ENCODE results near the gene CNNM3.
"Not testable (repeated sequence)": the region's sequence is repeated elsewhere in the genome, so short reads cannot be mapped to it uniquely, and the experiment has no call there.

CNNM3 gene

DNA sequence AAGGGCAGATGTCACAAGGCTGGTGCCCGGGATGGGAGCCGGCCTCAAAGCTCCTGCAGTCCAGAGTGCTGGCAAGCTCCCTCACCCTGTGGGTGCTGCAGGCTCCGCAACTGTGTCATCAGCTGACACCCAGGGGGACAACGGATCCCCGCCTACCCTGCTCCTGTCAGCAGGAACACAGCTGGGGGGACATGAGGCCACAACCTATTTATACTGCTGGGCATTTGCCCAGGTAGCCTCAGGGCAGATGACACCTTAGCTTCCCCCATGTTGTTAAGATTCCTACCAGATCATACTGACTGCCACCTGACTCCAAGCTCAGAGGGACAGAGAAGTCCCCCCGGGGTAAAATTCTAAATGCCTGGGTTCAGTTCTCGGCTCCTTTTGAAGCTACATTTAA is 26.5 kb downstream of the CNNM3 start:
- no peak for DNase-seq

DNA sequence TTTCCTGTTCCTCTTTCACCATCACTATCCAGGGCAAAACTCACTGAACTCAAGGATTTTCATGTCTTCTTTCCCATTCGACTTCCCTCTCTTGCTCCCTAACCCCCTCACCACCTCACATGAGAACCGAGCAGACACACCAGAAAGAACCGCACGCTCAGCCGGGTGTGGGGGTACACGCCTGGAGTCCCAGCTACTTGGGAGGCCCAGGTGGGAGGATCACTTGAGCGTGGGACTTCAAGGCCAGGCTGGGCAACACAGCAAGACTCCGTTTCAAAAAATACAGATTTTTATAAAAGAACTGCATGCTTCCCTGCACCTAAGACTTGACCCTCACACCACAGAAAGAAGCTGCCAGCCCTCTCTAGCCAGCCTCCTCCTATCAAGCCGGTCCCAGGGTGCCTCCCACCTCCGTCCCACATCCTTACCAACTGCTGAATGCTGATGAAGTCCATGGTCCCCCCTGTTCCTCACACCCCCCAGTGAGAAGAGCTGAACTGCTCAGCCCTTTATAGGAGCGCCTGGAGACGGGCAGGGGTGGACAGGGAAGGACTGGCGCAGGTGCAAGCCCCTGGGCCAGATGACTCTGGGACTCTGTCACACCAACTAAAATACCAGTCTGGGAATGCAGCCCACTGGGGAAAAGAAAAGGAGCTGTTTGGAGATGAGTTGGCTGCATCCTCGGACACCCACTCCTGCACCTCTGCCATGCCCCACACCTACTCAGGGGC is 27.6 kb downstream of the CNNM3 start, which contains the start of gene ANKRD23:
ANKRD23 (minus strand) TSS at position 484 of the 731 bp plus-strand sequence; CDS start at position 455, 29 bp downstream.
- no peak for DNase-seq

DNA sequence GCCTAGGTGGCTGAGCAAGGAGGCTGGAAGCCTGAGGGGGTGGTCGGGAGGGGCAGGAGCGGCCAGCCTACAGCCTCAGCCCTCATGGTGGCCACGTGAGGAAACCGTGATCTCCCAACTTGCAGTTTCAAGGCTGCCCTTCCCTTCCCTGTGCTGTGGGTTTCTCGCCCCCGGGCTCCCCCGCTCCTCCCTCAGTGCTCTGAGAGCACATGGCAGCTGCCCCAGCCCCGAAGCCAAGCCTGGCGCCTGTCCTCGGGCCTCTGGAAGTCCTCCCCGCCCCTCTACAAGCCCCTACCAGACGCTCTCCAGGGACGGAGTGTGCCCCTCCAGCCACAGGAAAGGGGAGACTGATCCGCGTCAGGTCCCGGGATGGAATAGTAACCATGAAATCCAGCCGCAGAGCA is 28.3 kb downstream of the CNNM3 start:
- no peak for DNase-seq

DNA sequence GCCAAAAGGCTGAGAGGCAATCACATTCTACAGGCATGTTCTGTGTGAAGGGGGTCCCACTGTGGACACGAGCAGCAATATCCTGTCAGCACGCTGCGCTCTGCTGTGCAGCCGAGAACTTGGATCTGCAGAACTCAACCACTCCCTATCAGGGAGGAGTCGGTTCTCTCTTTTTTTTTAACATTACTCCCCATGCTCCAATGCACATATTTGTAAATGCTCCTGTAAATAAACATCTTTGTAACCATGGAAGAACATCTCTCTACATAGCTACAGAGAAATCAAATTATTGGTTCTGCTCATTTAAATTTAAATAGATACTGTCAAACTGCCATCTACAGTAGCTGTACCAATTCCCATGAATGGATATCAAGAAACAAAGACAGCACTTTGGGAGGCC is 30.8 kb downstream of the CNNM3 start:
- DNase-seq: no peak

DNA sequence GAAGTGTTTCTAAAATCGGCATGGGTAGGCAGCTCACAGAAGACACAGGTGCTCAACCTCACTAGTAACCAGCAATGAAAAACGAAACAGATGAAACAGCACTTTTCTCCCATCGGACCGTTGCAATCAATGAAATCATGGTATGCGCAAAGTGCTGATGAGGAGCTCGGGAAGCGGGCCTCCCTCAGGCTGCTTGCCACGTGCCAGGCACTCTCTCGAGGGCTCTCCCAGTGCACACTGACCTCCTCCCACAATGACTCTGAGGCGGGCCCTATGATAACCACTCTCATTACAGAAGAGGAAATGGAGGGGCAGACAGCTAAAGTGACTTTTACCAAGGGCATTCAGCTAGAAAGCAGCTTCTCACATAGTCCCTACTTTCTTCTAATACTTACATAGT is 31.5 kb downstream of the CNNM3 start:
- DNase-seq: no peak

DNA sequence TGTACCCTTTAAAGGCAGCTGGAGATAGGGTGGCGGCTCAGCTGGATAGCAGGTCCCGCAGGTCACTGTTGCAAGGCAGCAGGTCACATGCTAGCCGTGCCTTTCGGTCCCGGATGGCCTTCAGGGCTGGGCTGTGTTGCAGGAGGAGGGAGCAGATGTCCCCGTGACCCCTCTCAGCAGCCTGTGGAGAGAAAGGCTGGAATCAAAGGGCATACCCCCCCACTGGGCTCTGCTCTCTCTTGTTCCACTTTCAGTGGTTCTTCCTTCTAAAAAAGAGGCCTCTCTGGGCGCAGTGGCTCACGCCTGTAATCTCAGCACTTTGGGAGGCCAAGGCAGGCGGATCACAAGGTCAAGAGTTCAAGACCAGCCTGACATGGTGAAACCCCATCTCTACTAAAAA is 32.2 kb downstream of the CNNM3 start:
- DNase-seq: no peak

DNA sequence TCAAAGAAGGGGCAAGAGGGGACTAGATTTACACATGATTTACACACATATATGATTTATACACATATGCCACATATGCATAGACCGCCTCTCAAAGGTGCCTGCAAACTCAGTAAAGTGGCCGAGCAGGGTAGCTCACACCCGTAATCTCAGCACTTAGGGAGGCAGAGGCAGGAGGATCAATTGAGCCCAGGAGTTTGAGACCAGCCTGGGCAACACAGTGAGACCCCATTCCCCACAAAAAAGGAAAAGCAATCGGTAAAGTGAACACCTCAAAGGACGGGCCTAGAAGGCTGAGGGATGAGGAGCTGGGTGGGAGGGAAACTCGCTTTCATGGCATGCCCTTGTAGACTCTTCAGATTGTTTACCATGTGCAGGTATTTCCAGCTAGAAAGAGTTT is 36.6 kb downstream of the CNNM3 start:
- DNase-seq: no peak

DNA sequence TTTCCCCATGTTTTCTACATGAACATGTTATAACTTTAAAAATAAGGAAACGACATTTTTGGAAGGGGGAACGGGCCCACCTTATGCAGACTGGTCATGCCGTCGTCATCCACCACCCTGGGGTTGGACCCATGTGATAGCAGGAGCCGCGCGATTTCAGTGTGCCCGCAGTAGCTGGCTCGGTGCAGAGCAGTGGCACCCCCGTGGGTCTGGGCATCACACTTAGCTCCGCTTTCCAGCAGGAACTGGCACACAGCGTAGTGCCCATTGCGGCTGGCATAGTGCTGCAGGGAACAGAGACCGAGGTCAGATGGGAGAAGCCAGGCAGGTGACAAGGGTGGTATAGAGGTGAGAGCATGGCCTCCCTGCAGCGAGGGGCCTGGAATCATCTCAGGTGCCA is 37.3 kb downstream of the CNNM3 start:
- DNase-seq: no peak

DNA sequence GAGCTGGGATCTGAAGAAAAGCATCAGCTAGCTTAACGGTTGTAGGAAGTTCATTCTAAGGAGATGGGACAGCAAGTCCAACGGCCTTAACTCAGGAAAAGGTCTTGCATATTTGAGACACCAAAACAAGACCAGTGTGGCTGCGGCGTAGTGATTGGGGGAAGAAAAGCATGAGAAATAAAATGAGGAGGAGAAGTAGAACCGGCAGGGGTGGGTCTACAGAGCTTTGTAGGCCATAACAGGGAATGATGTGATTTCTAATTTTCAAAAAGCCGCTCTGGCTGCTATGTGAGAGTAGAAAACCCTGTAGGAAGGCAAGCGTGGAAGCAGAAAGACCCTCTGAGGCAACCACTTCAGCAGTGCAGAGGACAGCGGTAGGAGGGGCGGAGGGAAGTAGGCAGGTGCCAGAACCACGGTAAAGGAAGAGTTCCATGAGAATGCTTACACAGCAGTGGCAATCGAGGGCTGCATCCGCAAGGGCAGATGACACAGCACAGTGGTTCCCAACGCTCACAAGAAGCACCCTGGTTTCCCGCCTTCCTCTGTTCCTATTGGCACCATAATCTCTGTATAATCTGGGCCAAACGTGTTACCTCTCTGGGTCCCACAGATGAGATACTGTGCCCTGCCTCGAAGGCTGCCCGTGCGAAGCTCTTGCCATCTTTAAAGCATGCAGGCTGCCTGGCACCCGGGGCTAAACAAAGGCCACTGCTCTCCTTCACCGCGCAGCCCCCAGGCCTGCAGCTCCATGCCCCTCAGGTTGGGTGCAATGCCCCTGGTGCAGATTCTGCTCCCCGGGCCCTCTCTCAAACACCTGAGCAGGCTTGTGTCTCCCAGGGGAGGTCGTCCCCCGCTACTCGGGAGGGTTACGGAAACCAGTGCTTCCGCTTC is 41.0 kb downstream of the CNNM3 start:
- no peak for DNase-seq

DNA sequence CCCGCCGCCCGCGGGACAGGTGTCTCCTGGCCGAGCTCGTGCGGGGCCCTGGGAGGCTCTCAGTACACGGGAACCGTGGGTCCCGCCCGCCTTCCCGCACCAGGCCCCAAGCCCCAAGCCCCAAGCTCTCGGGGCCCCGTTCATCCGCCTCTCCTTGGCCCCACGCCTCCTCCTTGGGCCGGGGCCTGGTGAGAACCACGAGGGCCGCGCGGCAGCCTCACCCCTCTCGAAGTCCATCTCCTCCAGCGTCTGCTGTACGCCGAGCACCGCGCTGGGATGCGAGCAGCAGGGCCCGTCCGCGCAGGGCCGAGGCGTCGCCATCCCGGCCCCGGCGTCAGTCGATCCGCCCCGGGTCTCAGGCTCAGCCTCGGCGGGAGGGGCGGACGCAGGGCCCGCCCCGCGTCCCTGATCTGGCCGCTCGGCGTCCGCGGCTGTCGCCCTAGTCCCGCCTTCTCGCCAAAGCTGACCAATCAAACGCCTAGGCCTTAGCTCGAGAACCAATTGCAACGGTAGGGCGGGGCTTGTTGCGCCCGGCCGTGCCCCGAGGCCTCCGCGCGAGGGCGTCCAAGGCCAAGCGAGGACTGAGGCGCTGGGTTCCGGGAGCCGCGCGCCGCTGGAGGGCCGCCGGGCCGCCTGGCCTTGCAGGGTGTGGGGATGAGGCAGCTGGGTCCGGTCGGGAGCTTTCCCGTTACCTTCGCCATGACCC is 41.8 kb downstream of the CNNM3 start, which contains the start of gene ANKRD39:
ANKRD39 (minus strand) TSS at position 350 of the 706 bp plus-strand sequence; CDS start at position 321, 29 bp downstream.
- DNase-seq: peak; percentile 88

DNA sequence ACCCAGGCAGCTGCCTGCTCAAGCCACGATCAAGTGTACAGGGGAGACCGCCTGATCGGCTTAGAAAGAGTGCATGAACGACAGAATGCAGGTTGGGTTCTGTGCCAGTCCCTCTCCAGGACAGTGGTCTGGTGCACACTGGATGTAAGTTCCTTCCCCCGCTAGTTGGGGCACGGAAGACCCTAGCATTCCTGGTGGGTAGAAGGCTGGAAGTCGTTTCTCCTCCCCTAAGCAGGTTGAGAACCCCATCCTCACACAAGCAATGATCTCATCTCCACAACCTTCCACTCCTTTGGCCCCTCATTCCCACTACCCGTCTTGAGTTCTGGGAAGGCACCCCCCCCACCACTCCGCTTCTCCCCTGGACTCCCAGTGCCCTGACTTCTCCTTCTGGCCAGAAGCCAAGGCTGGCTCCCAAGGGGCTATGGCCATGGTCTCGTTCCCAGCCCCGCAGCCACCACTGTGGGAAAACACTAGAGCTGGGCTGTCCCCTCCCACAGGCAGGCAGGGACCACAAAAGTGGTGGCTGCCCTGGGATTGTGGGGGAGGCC is 43.1 kb downstream of the CNNM3 start:
- DNase-seq: no peak

DNA sequence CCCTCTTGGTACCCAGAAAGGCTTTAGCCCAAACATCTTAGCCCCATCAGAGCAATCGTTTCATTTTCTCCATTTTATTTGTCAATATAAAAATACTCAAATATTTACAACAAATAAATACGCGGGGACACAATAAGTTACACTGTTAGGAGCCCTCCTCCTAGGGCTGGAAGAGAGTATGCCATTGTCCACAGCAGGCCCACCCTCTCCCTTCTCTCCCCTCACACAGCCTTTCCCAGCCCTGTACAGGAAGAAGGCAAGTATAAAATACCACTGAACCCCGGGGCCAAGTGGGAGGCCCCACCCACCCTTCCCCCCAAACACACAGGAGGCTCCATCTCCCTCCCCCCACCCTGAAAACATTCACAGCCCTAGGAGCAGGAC is 43.6 kb downstream of the CNNM3 start:
- DNase-seq: no peak

DNA sequence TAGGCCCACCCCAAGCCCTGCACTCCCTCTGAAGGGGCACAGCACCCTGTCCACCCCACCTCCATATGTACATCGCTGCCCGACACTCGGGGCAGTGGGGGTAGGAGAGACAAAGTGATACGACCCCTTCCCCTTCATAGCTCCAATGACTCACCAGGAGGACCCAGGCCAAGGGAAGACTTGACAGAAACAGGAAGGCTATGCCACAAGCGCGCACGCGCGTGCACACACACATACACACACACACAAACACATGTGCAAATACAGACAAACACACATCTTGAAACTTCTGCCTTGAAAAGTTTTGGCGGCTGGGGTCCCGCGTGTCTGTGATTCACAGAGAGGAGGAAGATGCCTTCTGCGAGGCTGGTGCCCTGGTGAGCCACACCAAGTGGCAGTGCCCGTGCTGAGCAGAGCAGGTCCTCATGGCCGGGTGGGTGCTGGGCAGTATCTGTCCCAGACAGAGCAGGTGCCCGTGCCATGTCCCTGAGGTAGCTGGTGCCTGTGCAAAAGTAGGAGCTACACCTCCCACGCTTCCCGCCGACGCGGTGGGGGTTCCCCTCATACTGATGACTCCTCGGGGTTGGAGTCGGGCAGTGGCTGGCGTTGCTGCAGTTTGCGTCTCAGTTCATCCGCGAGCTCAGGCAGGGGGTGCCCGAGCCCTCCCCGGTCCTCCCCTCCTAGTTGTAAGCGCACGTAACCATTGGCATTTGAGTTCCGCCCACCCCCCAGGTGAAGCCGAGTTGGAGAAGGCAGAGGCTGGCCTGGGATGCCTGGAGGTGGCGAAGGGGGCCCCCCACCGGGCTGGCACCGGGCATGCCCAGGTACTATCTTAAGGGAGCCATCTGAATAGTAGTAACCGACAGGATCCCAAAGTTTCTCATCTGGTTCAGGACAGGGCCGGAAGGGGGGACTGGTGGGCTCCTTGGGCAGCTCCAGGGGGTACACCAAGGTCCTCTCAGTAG is 44.3 kb downstream of the CNNM3 start:
- DNase-seq: no peak

DNA sequence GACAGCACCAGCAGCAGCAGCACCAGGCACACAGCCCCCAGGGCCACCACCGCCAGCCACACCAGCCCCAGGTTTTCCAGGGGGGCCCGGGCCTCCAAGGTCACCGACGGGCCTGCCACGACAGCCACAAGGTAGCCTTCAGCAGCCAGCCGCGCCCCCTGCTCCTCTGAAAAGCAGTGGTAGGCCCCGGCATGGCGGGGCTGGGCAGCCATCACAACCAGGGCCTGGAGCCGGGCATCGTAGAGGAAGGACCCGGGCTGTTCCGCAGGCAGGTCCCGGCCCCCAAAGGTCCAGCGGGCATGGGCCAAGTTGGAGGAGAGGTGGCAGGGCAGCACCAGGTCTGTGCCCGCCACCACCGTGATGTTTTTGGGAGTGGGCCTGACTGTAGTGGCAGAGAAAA is 45.0 kb downstream of the CNNM3 start:
- no peak for DNase-seq

DNA sequence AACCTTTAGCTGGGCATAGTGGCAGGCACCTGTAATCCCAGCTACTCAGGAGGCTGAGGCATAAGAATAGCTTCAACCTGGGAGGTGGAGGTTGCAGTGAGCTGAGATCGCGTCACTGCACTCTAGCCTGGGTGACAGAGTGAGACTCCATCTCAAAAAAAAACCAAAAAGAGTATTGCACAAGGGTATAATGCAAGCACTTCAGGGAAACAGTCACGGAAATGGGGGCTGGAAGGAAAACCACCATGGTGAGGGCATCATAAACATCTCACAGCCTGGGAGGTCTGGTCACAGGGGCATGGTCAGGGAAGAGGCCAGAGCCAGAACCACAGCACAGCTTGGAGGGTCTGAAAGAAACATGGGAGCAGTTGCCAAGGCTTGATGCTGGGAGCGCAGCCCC is 47.0 kb downstream of the CNNM3 start:
- not testable (repeated sequence) for DNase-seq

DNA sequence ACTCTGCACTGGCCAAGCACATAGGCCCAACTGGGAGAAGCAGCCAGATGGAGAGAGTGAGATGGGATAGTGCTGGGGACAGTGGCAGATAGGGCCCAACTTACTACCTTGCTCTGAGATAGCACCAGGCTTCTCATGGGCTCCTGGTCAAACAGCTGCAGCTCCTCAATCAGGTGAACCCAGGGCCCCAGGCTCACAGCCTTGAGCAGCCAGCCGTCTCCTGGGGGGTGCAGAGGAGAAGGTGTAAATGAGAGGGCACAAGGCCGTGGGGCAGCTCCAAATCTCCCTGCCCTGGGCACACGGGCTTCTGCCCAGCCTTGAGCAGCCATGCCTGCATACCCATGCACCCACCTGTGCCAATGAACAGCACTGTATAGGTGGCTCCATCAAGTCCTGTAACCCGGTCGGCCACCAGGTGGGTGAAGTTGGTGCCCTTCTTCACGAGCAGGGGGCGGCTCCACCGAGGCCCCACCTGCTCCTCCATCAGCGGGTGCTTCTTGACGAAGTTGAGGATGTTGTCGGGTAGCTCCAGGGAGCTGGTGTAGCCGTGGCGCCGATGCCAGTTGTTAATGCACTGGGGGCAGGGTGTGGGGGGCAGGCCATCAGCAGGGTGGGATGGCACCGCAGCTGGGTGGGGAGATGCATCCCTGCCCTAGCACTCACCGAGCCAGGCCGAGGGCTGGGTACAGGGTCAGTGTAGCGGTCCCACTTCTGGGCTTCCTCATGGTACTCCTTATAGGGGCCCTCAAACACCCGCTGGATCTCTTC is 47.7 kb downstream of the CNNM3 start:
- no peak for DNase-seq

DNA sequence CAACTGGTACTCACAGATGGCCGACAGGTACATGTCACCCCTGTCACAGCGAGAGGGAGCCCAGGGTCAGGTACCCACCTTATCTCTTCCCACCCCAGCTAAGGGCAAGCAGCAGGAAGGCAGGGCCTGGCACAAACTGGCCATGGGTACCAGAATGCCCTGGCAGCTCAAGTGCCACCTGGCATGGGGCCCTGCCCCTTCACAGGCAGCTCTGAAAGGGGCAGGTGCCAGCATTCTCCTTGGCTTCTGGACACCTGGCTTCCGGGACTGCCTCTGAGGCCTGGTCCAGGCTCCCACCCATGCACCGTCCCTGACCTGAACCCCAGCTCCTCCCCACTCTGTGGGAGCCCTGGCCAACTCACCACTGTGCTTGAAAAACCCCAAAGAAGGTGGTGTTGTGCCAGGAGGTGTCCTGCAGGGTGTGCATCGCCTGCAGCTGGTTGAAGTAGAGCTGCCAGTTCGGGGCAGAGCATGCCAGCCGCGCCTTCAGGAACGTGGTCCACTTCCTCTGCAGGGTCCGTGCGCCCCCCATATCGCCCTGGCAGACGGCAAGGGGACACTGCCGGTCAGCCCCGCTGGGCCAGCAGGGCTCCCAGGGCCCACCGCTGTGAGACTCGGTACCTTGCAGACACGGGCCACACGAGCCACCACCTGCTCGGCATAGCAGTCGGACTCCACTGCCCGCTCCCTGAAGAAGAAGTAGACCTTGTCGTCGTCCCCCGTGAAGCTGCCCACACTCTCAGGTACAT is 48.4 kb downstream of the CNNM3 start:
- no peak for DNase-seq

DNA sequence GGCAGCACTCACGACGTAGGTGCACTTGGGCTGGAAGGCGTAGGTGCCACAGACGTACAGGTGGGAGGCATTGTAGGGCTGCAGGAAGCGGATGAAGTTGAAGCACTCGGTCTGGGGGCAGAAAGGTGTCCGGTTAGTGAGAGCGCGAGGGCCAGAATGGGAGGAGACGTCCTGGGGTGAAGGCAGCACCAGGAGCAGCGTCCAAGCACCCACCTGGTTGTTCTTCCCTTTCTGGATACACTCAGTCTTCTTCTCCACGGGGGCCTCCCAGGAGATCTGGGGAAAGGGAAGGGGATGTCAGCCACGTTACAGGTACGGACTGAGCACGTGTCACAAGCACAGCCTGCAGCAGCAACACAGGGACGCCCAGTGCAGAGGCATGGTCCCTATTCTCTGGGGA is 49.6 kb downstream of the CNNM3 start:
- DNase-seq: no peak

DNA sequence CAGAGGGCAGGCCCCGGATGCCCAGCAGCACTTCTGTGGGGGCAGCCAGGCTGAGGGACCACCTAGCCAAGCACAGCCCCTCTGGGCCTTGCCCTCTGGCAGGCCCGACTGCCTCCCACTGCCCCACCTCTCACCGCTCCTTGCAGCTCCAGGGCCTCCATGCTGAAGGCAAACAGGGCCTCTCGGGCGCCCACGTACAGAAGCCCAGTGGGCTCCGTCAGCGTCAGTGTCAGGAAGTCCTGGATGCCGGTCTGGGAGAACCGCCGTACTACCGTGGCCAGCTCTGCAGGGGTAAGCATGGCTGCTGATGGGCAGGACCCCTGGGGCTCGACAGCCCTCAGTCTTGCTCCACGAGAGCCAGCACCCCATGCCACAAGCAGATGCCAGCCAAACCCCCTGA is 50.1 kb downstream of the CNNM3 start:
- DNase-seq: no peak

DNA sequence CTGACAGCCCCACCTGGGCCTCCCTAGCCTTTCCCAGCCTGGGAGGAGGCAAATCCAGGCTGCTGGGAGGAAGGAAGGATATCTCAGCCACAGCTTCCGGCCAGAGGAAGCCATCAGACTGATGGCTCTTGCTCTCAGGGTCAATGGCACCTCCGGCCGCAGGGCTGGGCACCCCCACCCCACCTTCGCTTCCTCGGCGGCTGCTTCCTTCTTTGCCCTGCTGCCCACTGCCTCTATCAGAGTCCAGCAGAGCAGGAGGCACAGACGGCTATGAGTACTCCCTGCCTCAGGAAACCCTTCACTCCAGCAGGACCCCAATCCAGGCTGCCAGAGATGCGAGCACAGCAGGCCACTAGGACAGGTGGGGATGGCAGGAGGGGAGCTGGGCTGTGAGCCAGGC is 50.5 kb downstream of the CNNM3 start:
- no peak for DNase-seq

Measured in NCI-H2081 treated with DMSO at 0.1 percent for 48 hours (cell line).